Stimulated activated CD4-positive, alpha-beta T cell treated with anti-CD3 and anti-CD28 coated beads, Interleukin-4, amount 100 ng/mL, for 1 hour (primary cell): Measurements from ENCODE around the gene MORN1.

ENCODE experiments used
- DNase-seq: peaks from one replicate; pipeline ENCODE4 v3.0.0-alpha.2; 2020

MORN1 gene

GRCh38 chr1:2287649-2288048 is 103.7 kb downstream of the MORN1 start:
- no peak for DNase-seq

- no peak for DNase-seq
These were observed 104.4 kb downstream of the MORN1 start for GRCh38 chr1:2286923-2287322.

GRCh38 chr1:2284932-2285331 is 106.4 kb downstream of the MORN1 start:
- no peak for DNase-seq

GRCh38 chr1:2283991-2284895 is 107.1 kb downstream of the MORN1 start:
- no peak for DNase-seq

GRCh38 chr1:2283371-2283990 is 107.9 kb downstream of the MORN1 start:
- DNase-seq, result no peak

GRCh38 chr1:2282556-2283270 is 108.6 kb downstream of the MORN1 start:
- no peak for DNase-seq

GRCh38 chr1:2279817-2280216 is 111.5 kb downstream of the MORN1 start:
- DNase-seq, result no peak

GRCh38 chr1:2279210-2279639 is 112.1 kb downstream of the MORN1 start:
- DNase-seq, result no peak

- no peak for DNase-seq
These were observed 112.7 kb downstream of the MORN1 start for GRCh38 chr1:2278591-2279209.

- no peak for DNase-seq
These were observed 113.4 kb downstream of the MORN1 start for GRCh38 chr1:2277741-2278488.

GRCh38 chr1:2276803-2277580 is 114.4 kb downstream of the MORN1 start:
- DNase-seq, result no peak

GRCh38 chr1:2275796-2276536 is 115.4 kb downstream of the MORN1 start:
- no peak for DNase-seq

- no peak for DNase-seq
These were observed 116.4 kb downstream of the MORN1 start for GRCh38 chr1:2274929-2275475.

- no peak for DNase-seq
These were observed 117.0 kb downstream of the MORN1 start for GRCh38 chr1:2274231-2274928.

GRCh38 chr1:2273401-2274090 is 117.8 kb downstream of the MORN1 start:
- DNase-seq, result no peak

- no peak for DNase-seq
These were observed 118.5 kb downstream of the MORN1 start for GRCh38 chr1:2272686-2273400.

GRCh38 chr1:2271841-2272655 is 119.3 kb downstream of the MORN1 start:
- no peak for DNase-seq
